WTC11 (cell line): ENCODE data around the gene S100A12.

Source experiments
- CDX4 ChIP-seq: fragments of 250-450 bp; sonication (Bioruptor Pico); IDR thresholded peaks from 2 replicates; pipeline ENCODE4 v1.9.0; 2021; ENCODE audit warnings: moderate library complexity, mild to moderate bottlenecking, inconsistent platforms, borderline replicate concordance
- CREB1 ChIP-seq: sonication (generic); formaldehyde crosslinking; IDR thresholded peaks from 2 replicates; pipeline ENCODE4 v1.8.0; 2023; ENCODE audit warnings: mild to moderate bottlenecking, missing genetic modification reagents
- IRF2 ChIP-seq: sonication (generic); formaldehyde crosslinking; IDR thresholded peaks from 2 replicates; pipeline ENCODE4 v1.8.0; 2022; ENCODE audit warnings: low read depth, missing genetic modification reagents, borderline replicate concordance
- NFATC4 ChIP-seq: fragments of 250-450 bp; sonication (Bioruptor Pico); IDR thresholded peaks from 2 replicates; pipeline ENCODE4 v1.9.0; 2021; ENCODE audit warnings: mild to moderate bottlenecking
- TF ChIP-seq, protein P1 (sequence below): fragments of 200-600 bp; IDR thresholded peaks from 2 replicates; pipeline ENCODE4 v1.8.0; 2022; ENCODE audit warnings: antibody characterized with exemption
- TF ChIP-seq, protein P2 (sequence below): sonication (generic); formaldehyde crosslinking; IDR thresholded peaks from 2 replicates; pipeline ENCODE4 v1.8.0; 2022; ENCODE audit warnings: mild to moderate bottlenecking, missing genetic modification reagents
- TF ChIP-seq, protein P3 (sequence below): fragments of 250-450 bp; sonication (Bioruptor Pico); IDR thresholded peaks from 2 replicates; pipeline ENCODE4 v1.9.0; 2021; ENCODE audit warnings: mild to moderate bottlenecking

- TF ChIP-seq, protein P1, sequence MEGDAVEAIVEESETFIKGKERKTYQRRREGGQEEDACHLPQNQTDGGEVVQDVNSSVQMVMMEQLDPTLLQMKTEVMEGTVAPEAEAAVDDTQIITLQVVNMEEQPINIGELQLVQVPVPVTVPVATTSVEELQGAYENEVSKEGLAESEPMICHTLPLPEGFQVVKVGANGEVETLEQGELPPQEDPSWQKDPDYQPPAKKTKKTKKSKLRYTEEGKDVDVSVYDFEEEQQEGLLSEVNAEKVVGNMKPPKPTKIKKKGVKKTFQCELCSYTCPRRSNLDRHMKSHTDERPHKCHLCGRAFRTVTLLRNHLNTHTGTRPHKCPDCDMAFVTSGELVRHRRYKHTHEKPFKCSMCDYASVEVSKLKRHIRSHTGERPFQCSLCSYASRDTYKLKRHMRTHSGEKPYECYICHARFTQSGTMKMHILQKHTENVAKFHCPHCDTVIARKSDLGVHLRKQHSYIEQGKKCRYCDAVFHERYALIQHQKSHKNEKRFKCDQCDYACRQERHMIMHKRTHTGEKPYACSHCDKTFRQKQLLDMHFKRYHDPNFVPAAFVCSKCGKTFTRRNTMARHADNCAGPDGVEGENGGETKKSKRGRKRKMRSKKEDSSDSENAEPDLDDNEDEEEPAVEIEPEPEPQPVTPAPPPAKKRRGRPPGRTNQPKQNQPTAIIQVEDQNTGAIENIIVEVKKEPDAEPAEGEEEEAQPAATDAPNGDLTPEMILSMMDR = no peak
- no peak for TF ChIP-seq IRF2
- TF ChIP-seq, protein P2, sequence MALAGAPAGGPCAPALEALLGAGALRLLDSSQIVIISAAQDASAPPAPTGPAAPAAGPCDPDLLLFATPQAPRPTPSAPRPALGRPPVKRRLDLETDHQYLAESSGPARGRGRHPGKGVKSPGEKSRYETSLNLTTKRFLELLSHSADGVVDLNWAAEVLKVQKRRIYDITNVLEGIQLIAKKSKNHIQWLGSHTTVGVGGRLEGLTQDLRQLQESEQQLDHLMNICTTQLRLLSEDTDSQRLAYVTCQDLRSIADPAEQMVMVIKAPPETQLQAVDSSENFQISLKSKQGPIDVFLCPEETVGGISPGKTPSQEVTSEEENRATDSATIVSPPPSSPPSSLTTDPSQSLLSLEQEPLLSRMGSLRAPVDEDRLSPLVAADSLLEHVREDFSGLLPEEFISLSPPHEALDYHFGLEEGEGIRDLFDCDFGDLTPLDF = no peak
- TF ChIP-seq, protein P3, sequence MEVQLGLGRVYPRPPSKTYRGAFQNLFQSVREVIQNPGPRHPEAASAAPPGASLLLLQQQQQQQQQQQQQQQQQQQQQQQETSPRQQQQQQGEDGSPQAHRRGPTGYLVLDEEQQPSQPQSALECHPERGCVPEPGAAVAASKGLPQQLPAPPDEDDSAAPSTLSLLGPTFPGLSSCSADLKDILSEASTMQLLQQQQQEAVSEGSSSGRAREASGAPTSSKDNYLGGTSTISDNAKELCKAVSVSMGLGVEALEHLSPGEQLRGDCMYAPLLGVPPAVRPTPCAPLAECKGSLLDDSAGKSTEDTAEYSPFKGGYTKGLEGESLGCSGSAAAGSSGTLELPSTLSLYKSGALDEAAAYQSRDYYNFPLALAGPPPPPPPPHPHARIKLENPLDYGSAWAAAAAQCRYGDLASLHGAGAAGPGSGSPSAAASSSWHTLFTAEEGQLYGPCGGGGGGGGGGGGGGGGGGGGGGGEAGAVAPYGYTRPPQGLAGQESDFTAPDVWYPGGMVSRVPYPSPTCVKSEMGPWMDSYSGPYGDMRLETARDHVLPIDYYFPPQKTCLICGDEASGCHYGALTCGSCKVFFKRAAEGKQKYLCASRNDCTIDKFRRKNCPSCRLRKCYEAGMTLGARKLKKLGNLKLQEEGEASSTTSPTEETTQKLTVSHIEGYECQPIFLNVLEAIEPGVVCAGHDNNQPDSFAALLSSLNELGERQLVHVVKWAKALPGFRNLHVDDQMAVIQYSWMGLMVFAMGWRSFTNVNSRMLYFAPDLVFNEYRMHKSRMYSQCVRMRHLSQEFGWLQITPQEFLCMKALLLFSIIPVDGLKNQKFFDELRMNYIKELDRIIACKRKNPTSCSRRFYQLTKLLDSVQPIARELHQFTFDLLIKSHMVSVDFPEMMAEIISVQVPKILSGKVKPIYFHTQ (CRISPR knock-in tag) = no peak
- TF ChIP-seq CREB1 = peak; percentile 48; the same call in 1 of the 2 replicates
- TF ChIP-seq NFATC4 = no peak
- TF ChIP-seq CDX4 (CRISPR knock-in tag) = no peak
Measured at GRCh38 chr1:153422450-153423068, 47.1 kb upstream of the S100A12 start.
